ENCODE results near the gene AGAP1.

- TF ChIP-seq CTCF (IDR thresholded peaks at IDR 0.05) (no peak), POLR2A (IDR thresholded peaks at IDR 0.05) (no peak)
These were observed 227.8 kb downstream of the AGAP1 start for GRCh38 chr2:235721625-235722024.

All from right lobe of liver (tissue), 4 donors.